Measurements from ENCODE around the gene ADPRH.
"Not testable (repeated sequence)": the region's sequence is repeated elsewhere in the genome, so short reads cannot be mapped to it uniquely, and the experiment has no call there.

Gene ADPRH

DNA sequence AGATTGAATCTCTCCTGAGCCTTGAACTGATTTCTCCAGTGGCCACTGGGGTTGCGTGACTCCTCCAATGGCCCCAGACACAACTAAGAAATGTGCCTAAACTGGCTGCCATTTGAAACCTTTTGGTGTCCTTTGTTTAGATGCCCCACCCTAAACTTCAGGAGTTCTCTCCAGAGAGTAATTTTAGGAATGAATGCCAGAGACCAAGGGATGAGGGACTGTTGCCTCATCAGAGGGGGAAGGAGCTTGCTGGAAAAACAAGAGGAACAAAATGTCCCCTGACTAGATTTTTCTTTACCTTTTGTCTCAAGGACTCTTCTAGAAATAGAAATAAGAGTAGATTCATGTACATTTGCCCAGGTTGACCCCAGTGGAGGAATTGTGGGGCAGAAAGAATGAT, 8.1 kb upstream of the ADPRH start:
- Mint-ChIP-seq H3K9me3 (peaks cover 0 to 2% of the 10 kb centered on the region in 2 donors), H3K27me3 (peaks cover 6 to 12% of the 10 kb centered on the region in 2 donors), H3K27ac (no peak overlapping the region), H3K4me3 (no peak overlapping the region), H3K4me1 (peaks cover 14 to 18% of the 10 kb centered on the region in 2 donors), H3K36me3 (peaks cover 2 to 11% of the 10 kb centered on the region in 2 donors)
- DNase-seq (no peak), ATAC-seq (replicated peaks) (no peak)

DNA sequence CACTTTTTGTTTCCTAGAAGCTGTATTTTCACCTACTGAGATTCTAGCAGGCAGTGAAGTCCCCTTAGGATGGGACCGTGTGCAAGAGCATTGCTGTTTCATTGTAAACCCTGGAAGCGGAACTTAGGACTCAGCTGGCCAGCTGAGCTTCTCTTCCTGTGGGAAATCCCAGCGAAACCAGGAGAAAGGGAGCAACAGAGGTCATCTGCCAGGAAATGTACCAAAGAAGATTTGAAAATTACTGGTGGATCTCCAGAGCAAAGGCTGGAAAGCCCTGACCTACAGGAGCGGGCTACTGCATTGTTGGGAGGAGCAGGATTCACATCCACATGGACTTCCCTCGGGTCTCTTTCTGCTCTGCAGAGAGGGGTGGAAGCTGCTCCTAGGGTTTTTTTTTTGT, 7.6 kb upstream of the ADPRH start:
- Mint-ChIP-seq H3K36me3 (peaks cover 0 to 11% of the 10 kb centered on the region in 2 donors), H3K27ac (peak overlapping the region; percentile 17), H3K4me1 (peaks cover 12 to 15% of the 10 kb centered on the region in 2 donors), H3K27me3 (peaks cover 6 to 12% of the 10 kb centered on the region in 2 donors), H3K9me3 (no peaks in the 10 kb centered on the region), H3K4me3 (no peak overlapping the region)
- ATAC-seq (replicated peaks) (no peak), DNase-seq (no peak)

DNA sequence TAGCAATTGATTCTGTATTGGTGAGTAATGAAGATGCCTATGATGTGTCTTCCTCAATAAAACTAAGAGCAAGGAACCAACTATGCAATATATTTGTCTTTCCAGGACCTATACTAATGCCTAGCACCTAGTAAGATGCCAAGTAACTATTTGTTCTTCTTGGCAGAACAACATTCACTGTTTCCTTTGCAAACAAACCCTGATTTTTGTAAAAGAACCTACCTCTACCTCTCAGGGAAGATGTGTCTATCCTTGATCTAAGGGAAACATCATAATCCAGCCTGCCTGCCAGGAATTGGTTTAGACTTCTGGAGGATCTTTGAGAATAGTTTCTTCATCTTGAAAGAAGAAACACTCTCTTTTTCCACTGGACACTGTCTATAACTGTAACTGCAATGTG, 3.8 kb upstream of the ADPRH start:
- no peak overlapping the region for H3K27ac Mint-ChIP-seq
- no peak overlapping the region for H3K4me3 Mint-ChIP-seq
- no peaks in the 10 kb centered on the region for H3K27me3 Mint-ChIP-seq
- DNase-seq (no peak), ATAC-seq (replicated peaks) (no peak)
- H3K9me3 Mint-ChIP-seq = no peaks in the 10 kb centered on the region
- no peaks in the 10 kb centered on the region for H3K36me3 Mint-ChIP-seq
- H3K4me1 Mint-ChIP-seq = peaks cover 13 to 29% of the 10 kb centered on the region in 2 donors

DNA sequence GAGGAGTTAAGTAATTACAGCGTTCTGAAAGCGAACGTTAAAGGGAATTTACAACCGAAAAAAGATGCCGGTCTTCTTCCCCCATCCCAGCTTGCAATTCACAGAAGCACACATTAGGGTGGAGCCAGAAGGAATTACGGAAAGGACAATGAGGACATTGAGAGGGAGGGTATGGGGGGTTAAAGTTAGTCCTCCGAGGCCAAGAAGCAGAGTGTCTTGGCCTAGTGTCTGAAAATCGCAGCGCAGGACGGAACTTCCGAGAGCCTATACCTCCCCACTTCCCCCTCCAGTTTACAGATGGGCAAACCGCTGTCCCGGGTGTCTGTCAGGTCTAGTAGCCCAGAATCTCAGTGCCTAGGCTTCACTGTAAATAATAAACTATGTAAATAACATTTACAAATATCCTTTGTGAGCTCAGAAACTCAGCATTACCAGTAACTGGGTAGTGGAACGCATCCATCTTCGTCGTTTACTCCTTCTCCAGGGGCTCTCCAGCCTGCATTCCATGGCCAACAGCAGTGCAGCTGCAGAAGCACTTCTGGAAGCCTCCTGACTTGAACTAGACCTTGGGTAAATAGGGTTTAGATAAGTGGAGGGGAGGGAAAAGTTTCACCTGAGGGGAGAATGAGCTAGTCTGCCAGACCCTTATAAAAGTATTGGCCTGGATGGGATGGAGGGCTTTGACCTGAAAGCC, 922 bp downstream of the ADPRH start:
- H3K4me1 Mint-ChIP-seq = peaks cover 22 to 52% of the 10 kb centered on the region in 2 donors
- peaks cover 15 to 16% of the 10 kb centered on the region in 2 donors for H3K36me3 Mint-ChIP-seq
- H3K9me3 Mint-ChIP-seq = peaks cover 0 to 1% of the 10 kb centered on the region in 2 donors
- peak overlapping the region; percentile 100 for H3K27ac Mint-ChIP-seq
- H3K4me3 Mint-ChIP-seq = peak overlapping the region; percentile 93 to 96
- ATAC-seq (replicated peaks) (peak; percentile 77 to 80), DNase-seq (peak; percentile 60)
- H3K27me3 Mint-ChIP-seq = no peaks in the 10 kb centered on the region

DNA sequence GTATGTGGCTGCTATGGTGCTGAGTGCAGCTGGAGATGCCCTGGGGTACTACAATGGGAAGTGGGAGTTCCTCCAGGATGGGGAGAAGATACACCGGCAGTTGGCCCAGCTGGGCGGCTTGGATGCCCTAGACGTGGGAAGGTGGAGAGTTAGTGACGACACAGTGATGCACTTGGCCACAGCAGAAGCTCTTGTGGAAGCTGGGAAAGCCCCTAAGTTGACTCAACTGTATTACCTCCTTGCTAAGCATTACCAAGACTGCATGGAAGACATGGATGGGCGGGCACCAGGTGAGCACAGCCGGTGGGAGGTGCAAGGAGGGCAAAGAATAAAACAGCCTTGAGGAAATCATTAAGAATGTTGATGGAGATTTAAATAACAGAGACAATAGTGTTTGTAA, 2.9 kb downstream of the ADPRH start:
- H3K36me3 Mint-ChIP-seq = peaks cover 26 to 29% of the 10 kb centered on the region in 2 donors
- no peak for DNase-seq
- H3K4me3 Mint-ChIP-seq = peak overlapping the region; percentile 36 to 53
- peak in 1 of 2 donors; percentile 29 for ATAC-seq (replicated peaks)
- peaks cover 0 to 1% of the 10 kb centered on the region in 2 donors for H3K9me3 Mint-ChIP-seq
- H3K27ac Mint-ChIP-seq = peak overlapping the region; percentile 95
- H3K4me1 Mint-ChIP-seq = peaks cover 32 to 70% of the 10 kb centered on the region in 2 donors
- no peaks in the 10 kb centered on the region for H3K27me3 Mint-ChIP-seq

DNA sequence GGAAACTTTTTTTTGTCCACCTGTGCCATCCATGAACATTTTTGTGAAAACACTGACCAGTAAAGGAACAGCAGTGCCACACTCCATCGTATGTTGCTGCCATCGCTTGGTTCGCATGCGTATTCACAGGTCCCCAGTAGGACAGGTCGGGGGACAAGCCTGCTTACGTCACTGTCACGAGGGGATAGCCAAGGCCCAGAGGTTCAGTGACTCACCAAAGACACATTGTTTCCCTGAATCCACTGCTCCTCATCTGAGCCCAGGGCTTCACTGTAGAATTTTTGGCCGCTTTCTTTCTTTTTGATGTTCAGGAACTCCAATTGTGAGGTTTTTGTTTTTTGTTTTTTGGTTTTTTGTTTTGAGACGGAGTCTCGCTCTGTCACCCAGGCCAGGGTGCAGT, 5.9 kb downstream of the ADPRH start:
- DNase-seq = no peak

DNA sequence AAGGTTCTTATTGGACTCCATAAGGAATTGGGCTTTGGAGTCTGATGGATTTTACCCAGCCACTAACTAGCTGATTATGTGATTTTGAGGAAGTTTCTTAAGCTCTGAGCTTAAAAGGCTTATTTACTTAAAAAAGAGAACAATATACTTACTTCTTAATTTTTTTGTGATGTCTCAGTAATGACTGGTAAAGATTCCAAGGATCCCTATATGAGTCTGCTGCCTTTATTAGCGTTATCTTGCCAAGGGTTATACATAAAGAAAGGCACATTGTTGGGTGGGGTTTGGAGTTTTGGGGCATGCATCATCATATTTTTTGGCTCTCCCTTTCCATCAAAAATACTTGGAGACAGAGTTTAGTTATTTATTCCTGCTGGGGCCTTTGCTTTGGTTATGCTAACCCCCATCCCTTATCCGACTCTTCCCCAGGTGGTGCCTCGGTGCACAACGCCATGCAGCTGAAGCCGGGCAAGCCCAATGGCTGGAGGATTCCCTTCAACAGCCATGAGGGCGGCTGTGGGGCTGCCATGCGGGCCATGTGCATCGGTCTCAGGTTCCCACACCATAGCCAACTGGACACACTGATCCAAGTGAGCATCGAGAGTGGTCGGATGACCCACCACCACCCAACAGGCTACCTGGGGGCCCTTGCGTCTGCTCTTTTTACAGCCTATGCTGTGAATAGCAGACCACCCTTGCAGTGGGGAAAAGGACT, 6.7 kb downstream of the ADPRH start:
- Mint-ChIP-seq H3K4me3 (peak overlapping the region in 1 of 2 donors; percentile 22), H3K36me3 (peaks cover 50 to 58% of the 10 kb centered on the region in 2 donors), H3K9me3 (peaks cover 7 to 10% of the 10 kb centered on the region in 2 donors), H3K27me3 (no peaks in the 10 kb centered on the region), H3K4me1 (peaks cover 49 to 72% of the 10 kb centered on the region in 2 donors), H3K27ac (peak overlapping the region; percentile 96)
- DNase-seq (no peak), ATAC-seq (replicated peaks) (no peak)

More for the DNA sequence above, 5.9 kb downstream of the ADPRH start:
- Mint-ChIP-seq H3K27ac (peak overlapping the region; percentile 84), H3K27me3 (no peaks in the 10 kb centered on the region), H3K4me3 (no peak overlapping the region), H3K4me1 (peaks cover 48 to 78% of the 10 kb centered on the region in 2 donors), H3K9me3 (peaks cover 7 to 9% of the 10 kb centered on the region in 2 donors), H3K36me3 (peaks cover 44 to 50% of the 10 kb centered on the region in 2 donors)
- ATAC-seq (replicated peaks) = no peak

DNA sequence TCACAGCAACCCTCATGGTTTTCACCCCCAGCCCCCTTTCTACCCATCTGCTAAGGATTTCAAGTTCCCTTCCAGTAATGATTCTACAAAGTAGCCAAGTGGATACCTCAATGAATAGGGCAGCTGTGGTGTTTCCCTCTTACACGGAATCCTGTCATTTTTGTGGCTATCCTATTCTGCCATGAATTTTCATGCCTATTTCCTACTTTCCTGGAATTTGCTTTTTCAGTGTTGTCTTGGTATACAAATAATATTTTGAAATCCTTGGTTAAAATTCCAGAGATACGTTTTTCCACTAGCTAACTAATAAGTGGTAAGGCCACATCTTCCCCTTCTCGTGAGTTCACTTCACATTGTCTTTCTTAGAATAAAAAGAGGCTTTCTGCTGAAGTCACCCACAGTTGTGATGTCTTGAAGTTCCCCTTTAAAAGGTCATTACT, 7.5 kb downstream of the ADPRH start:
- no peak for DNase-seq

DNA sequence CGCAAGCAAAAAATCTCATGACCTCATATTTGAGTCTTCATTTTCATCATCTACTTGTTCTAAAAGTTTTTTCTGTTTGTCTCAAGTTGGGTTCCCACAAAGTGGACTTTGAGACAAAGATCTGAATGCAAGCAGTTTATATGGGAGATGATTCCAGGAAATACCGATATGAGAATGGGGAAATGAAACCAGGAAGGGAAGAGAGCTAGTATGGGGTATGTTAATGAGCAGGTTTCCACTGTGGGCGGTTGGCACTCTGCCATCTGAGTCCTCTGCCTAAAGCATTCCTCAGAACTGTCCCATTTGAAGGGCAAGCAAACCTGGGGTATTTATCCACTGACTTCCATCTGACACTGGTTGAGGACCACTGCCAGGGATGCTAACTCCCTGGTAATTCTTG, 8.8 kb downstream of the ADPRH start:
- ATAC-seq (replicated peaks) = peak; percentile 67 to 77
- Mint-ChIP-seq H3K27me3 (no peaks in the 10 kb centered on the region), H3K36me3 (peaks cover 40 to 51% of the 10 kb centered on the region in 2 donors), H3K9me3 (peaks cover 7 to 8% of the 10 kb centered on the region in 2 donors), H3K27ac (peak overlapping the region; percentile 80), H3K4me1 (peaks cover 49 to 67% of the 10 kb centered on the region in 2 donors), H3K4me3 (peak overlapping the region; percentile 45 to 47)
- DNase-seq = peak; percentile 65

More for the DNA sequence above, 7.5 kb downstream of the ADPRH start:
- Mint-ChIP-seq H3K4me3 (peak overlapping the region; percentile 36 to 53), H3K4me1 (peaks cover 46 to 66% of the 10 kb centered on the region in 2 donors), H3K27ac (peak overlapping the region; percentile 96), H3K9me3 (peaks cover 7 to 10% of the 10 kb centered on the region in 2 donors), H3K27me3 (no peaks in the 10 kb centered on the region), H3K36me3 (peaks cover 50 to 60% of the 10 kb centered on the region in 2 donors)
- peak; percentile 74 to 84 for ATAC-seq (replicated peaks)

DNA sequence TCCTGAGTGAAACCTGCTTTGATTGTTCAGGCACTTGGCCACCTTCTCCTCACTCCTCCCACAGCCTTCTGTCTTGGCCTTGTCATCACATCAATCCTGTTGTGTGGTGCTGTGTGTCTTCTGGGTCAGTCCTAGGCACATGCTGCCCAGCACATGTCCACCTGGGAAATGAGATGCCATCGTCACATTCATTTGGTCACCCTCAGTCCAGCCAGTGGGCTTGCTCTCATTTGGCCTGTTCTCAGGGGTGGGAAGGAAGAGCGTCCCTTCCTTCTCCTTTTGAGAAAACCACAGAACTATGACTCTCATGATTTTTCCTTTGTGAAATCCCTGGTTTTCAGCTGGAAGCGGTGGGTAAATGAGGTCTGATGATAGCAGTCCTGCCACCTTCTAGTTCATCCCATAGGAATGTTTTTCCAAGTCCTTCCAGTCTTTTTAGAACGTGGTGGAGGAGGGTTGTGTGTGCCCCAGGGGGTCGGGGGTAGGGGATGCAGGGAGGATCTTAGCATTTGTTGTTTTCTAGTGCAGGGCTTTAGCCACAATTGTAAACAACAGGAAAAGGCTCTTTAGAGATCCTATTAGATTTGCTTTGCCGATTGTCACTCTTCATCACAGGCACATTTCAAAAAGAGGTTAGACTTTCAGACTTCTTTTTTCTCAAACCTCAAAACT, 9.9 kb downstream of the ADPRH start:
- Mint-ChIP-seq H3K9me3 (peaks cover 7 to 8% of the 10 kb centered on the region in 2 donors), H3K27me3 (no peaks in the 10 kb centered on the region), H3K27ac (peak overlapping the region; percentile 88), H3K36me3 (peaks cover 40 to 56% of the 10 kb centered on the region in 2 donors), H3K4me3 (peak overlapping the region in 1 of 2 donors; percentile 12), H3K4me1 (peaks cover 49 to 74% of the 10 kb centered on the region in 2 donors)
- DNase-seq (no peak), ATAC-seq (replicated peaks) (no peak)

DNA sequence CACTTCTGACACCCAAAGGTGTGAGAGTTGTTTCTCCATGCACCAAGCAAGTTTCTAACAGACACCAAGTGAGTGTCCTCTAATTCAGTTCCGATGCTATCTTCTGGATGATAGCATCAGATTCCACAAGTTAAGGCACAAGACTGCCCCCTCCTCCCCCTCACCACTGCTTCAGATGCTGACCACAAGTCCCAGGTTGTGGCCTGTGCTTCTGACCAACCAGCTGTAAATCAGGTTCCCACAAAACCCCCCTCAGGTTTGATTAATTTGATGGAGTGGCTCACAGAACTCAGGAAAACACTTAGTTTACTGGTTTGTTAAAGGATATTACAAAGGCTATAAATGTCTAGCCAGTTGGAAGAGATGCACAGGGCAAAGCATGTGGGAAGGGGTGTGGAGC, 11.4 kb downstream of the ADPRH start:
- H3K4me1 Mint-ChIP-seq = peaks cover 50 to 67% of the 10 kb centered on the region in 2 donors

DNA sequence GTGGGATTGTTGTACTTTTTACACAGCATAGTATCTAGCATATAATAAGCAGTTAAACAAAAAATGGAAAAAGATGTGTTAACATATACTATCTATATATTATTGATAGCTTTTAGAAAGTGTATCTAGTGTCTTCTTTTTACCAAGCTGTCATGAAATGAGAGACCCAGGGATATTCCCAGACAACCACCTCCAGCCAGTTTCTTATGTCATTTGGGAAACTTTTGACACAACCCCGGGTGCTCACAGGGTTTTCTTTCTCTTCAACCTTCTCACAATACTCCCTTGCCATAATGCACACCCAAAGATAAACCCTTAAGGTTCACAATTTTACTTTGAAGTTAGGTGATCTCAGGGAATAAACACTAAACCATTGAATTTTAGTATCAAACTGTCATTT, 13.6 kb downstream of the ADPRH start:
- Mint-ChIP-seq H3K27ac (no peak overlapping the region), H3K27me3 (no peaks in the 10 kb centered on the region), H3K4me3 (no peak overlapping the region), H3K4me1 (peaks cover 49 to 67% of the 10 kb centered on the region in 2 donors), H3K36me3 (peaks cover 23 to 38% of the 10 kb centered on the region in 2 donors), H3K9me3 (peaks cover 7 to 8% of the 10 kb centered on the region in 2 donors)
- no peak for DNase-seq
- ATAC-seq (replicated peaks) = no peak

More for the DNA sequence above, 11.4 kb downstream of the ADPRH start:
- no peak overlapping the region for H3K4me3 Mint-ChIP-seq
- ATAC-seq (replicated peaks) (no peak), DNase-seq (no peak)
- H3K9me3 Mint-ChIP-seq = peaks cover 7 to 8% of the 10 kb centered on the region in 2 donors
- no peak overlapping the region for H3K27ac Mint-ChIP-seq
- peaks cover 33 to 49% of the 10 kb centered on the region in 2 donors for H3K36me3 Mint-ChIP-seq
- no peaks in the 10 kb centered on the region for H3K27me3 Mint-ChIP-seq

DNA sequence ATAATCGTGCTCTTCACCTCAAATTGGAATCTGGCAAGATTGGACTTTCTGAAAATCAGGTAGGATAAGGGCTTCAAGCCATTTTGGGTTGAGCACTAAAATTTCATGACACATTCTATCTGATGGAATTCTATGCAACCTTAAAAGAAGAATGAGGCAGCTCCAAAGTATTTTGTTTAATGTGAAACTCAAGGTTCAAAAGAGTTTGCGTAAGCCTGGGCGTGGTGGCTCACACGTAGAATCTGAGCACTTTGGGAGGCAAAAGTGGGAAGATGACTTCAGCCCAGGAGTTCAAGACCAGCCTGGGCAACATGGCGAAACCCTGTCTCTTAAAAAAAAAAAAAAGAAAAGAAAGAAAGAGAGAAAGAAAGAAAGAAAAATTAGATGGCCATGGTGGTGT, 14.8 kb downstream of the ADPRH start:
- H3K27ac Mint-ChIP-seq = no peak overlapping the region
- no peak for ATAC-seq (replicated peaks)
- DNase-seq = no peak
- H3K4me1 Mint-ChIP-seq = peaks cover 48 to 67% of the 10 kb centered on the region in 2 donors
- H3K4me3 Mint-ChIP-seq = no peak overlapping the region
- peaks cover 18 to 30% of the 10 kb centered on the region in 2 donors for H3K36me3 Mint-ChIP-seq
- no peaks in the 10 kb centered on the region for H3K27me3 Mint-ChIP-seq
- H3K9me3 Mint-ChIP-seq = peaks cover 5 to 7% of the 10 kb centered on the region in 2 donors

DNA sequence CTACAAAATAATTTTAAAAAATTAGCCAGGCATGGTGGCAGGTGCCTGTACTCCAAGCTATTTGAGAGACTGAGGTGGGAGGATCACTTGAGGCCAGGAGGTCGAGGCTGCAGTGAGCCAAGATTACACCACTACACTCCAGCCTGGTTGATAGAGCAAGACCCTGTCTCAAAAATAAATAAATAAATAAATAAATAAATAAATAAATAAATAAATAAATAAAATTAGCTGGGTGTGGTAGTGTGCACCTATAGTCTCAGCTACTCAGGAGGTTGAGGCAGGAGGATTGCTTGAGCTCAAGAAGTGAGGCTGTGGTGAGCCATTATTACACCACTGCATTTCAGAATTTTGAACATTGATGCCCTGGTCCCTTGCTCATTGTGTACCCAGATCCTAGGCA, 15.6 kb downstream of the ADPRH start:
- not testable (repeated sequence) for DNase-seq; ATAC-seq (replicated peaks); H3K4me3 Mint-ChIP-seq; H3K9me3 Mint-ChIP-seq; H3K27me3 Mint-ChIP-seq; H3K27ac Mint-ChIP-seq
- Mint-ChIP-seq H3K36me3 (peaks cover 11 to 22% of the 10 kb centered on the region in 2 donors), H3K4me1 (peaks cover 46 to 67% of the 10 kb centered on the region in 2 donors)

All from stimulated activated naive B cell treated with anti-CD40 and anti-IgM and Interleukin-4, amounts not matched to agents 10 μg/mL and 1 μg/mL and 100 μg/mL, for 72 hours (primary cell).